Testis (tissue), 2 donors: ENCODE data around the gene FER1L5.

ENCODE experiments used
- POLR2A ChIP-seq: fragments of 450-650 bp; IDR thresholded peaks from one replicate; pipeline ENCODE4 v1.6.1; 2017; ENCODE audit warnings: antibody characterized with exemption, mild to moderate bottlenecking, moderate library complexity
- TF ChIP-seq, protein P1 (sequence below), 3 experiments: fragments of 450-650 bp in 2 of 3; fragments of 200-600 bp in 1 of 3; sonication (generic) in 1 of 3; IDR thresholded peaks; one replicate each; pipeline ENCODE4 v1.5.1; 2016 to 2019; ENCODE audit warnings: antibody characterized with exemption in 3 of 3, mild to moderate bottlenecking in 2 of 3, moderate library complexity in 1 of 3

GRCh38 chr2:96715658-96716057, 73.1 kb downstream of the FER1L5 start:
- TF ChIP-seq, protein P1, sequence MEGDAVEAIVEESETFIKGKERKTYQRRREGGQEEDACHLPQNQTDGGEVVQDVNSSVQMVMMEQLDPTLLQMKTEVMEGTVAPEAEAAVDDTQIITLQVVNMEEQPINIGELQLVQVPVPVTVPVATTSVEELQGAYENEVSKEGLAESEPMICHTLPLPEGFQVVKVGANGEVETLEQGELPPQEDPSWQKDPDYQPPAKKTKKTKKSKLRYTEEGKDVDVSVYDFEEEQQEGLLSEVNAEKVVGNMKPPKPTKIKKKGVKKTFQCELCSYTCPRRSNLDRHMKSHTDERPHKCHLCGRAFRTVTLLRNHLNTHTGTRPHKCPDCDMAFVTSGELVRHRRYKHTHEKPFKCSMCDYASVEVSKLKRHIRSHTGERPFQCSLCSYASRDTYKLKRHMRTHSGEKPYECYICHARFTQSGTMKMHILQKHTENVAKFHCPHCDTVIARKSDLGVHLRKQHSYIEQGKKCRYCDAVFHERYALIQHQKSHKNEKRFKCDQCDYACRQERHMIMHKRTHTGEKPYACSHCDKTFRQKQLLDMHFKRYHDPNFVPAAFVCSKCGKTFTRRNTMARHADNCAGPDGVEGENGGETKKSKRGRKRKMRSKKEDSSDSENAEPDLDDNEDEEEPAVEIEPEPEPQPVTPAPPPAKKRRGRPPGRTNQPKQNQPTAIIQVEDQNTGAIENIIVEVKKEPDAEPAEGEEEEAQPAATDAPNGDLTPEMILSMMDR (IDR thresholded peaks at IDR 0.05), result no peak
- no peak for TF ChIP-seq POLR2A
